Upper lobe of left lung (tissue), 6 donors: ENCODE results near the gene EP300. TPM values are rescaled to one million over a fixed set of nuclear protein-coding genes. Genes with fewer than 3 reads are reported as not detected.
A peak's percentile ranks its signal among the peaks of the same experiment; 100 is the strongest.

Experiments
- ATAC-seq, 2 donors: fragments of 200-7000 bp; cut with Tn5 transposase; one replicate each; pipeline ENCODE4 v1.9.1; 2022; ENCODE audit warnings: mild to moderate bottlenecking in 2 of 2, moderate library complexity in 2 of 2; ENCODE audit not compliant: low FRiP score in 2 of 2
- DNase-seq, 2 donors: peaks; one replicate each; pipeline ENCODE4 v3.0.0-alpha.2; 2019 to 2020
- H3K27ac ChIP-seq, 4 donors: fragments of 200-600 bp; sonication (generic); one replicate each; pipeline ENCODE4 v1.5.1; 2016 to 2019
- H3K27me3 ChIP-seq, 4 donors: fragments of 200-600 bp; sonication (generic); one replicate each; pipeline ENCODE4 v1.5.1; 2017 to 2019
- H3K36me3 ChIP-seq, 4 donors: fragments of 200-600 bp; sonication (generic); one replicate each; pipeline ENCODE4 v1.5.1; 2016 to 2019
- H3K4me1 ChIP-seq, 4 donors: fragments of 200-600 bp; sonication (generic); one replicate each; pipeline ENCODE4 v1.5.1; 2018 to 2019
- H3K4me3 ChIP-seq, 4 donors: fragments of 200-600 bp; sonication (generic); one replicate each; pipeline ENCODE4 v1.5.1; 2017 to 2019; ENCODE audit warnings: mild to moderate bottlenecking in 2 of 4, moderate library complexity in 1 of 4
- H3K9me3 ChIP-seq, 4 donors: fragments of 200-600 bp; sonication (generic); one replicate each; pipeline ENCODE4 v1.5.1; 2018 to 2019
- CTCF ChIP-seq, 6 experiments: fragments of 450-650 bp in 4 of 6; fragments of 200-600 bp in 2 of 6; sonication (generic) in 2 of 6; IDR thresholded peaks; one replicate each; pipeline ENCODE4 v1.5.1; 2016 to 2019; ENCODE audit warnings: antibody characterized with exemption in 6 of 6
- EP300 ChIP-seq, 4 donors: sonication (generic); formaldehyde crosslinking; IDR thresholded peaks; one replicate each; pipeline ENCODE4 v1.5.1; 2017; ENCODE audit warnings: antibody characterized with exemption in 4 of 4, control low read depth in 2 of 4
- POLR2A ChIP-seq, 4 donors: fragments of 450-650 bp; IDR thresholded peaks; one replicate each; pipeline ENCODE4 v1.5.1; 2016 to 2017; ENCODE audit warnings: antibody characterized with exemption in 4 of 4, mild to moderate bottlenecking in 2 of 4
- POLR2AphosphoS5 ChIP-seq, 2 donors: sonication (generic); formaldehyde crosslinking; IDR thresholded peaks; one replicate each; pipeline ENCODE4 v1.5.1; 2017; ENCODE audit warnings: antibody characterized with exemption in 2 of 2
- WGBS, 2 donors: methylation state at CpG; one replicate each; pipeline ENCODE4 v1.1.5; 2017 to 2018; 5-methylcytosine and 5-hydroxymethylcytosine counted together
- total RNA-seq, 6 donors: library from RNA; depleted of rRNA in 4 of 6; stranded (reverse); fragments of >200 nt in 4 of 6; gene quantifications; one replicate each; pipeline versions ENCODE4 v1.1.0 to v1.2.1, GENCODE V29; 2016 to 2021
- donor health status: DM: no; HTN: no; CAD: no; lungs with moderate emphysema.
- donor health status: DM: no; HTN: yes; CAD: no; lungs with severe emphysema.

EP300 gene
- total RNA-seq, 6 donors from 2014 or later, result 66.3 to 257 (median 86.1) TPM

GRCh38 chr22:41091132-41092022 lies 1.0 kb upstream of the EP300 start:
- ATAC-seq (peak; percentile 98 to 100), DNase-seq (peak; percentile 99)
- Histone ChIP-seq H3K4me3 (peak overlapping the region; percentile 68 to 91 (median 88)), H3K27me3 (no peaks in the 10 kb centered on the region), H3K9me3 (no peaks in the 10 kb centered on the region), H3K4me1 (peaks cover 20 to 38% (median 22%) of the 10 kb centered on the region in 4 donors), H3K27ac (peak overlapping the region; percentile 99 to 100 (median 100)), H3K36me3 (no peaks in the 10 kb centered on the region)
- 0 to 2% methylated on average over 34 to 41 of the region's 67 CpGs for WGBS, 2 donors
- TF ChIP-seq POLR2AphosphoS5 (IDR thresholded peaks at IDR 0.05), result peak; percentile 89 to 96
- peak in 1 of 4 donors; percentile 75 for TF ChIP-seq EP300 (IDR thresholded peaks at IDR 0.05)
- peak; percentile 49 to 94 (median 78) for TF ChIP-seq POLR2A (IDR thresholded peaks at IDR 0.05)
- TF ChIP-seq CTCF (IDR thresholded peaks at IDR 0.05), result no peak

- Histone ChIP-seq H3K4me1 (peaks cover 29 to 54% (median 31%) of the 10 kb centered on the region in 4 donors), H3K9me3 (no peaks in the 10 kb centered on the region), H3K27ac (peak overlapping the region; percentile 99 to 100 (median 100)), H3K36me3 (no peaks in the 10 kb centered on the region), H3K27me3 (no peaks in the 10 kb centered on the region), H3K4me3 (peak overlapping the region; percentile 68 to 91 (median 88))
- 0 to 1% methylated on average over 28 to 31 of the region's 31 CpGs for WGBS, 2 donors
- DNase-seq (no peak), ATAC-seq (no peak)
- TF ChIP-seq POLR2A (IDR thresholded peaks at IDR 0.05) (no peak), EP300 (IDR thresholded peaks at IDR 0.05) (no peak), CTCF (IDR thresholded peaks at IDR 0.05) (no peak), POLR2AphosphoS5 (IDR thresholded peaks at IDR 0.05) (no peak)
Observed at GRCh38 chr22:41092847-41093411, 537 bp downstream of the EP300 start.

GRCh38 chr22:41094041-41094593 lies 1.7 kb downstream of the EP300 start:
- TF ChIP-seq POLR2A (IDR thresholded peaks at IDR 0.05) (no peak), POLR2AphosphoS5 (IDR thresholded peaks at IDR 0.05) (no peak), CTCF (IDR thresholded peaks at IDR 0.05) (no peak), EP300 (IDR thresholded peaks at IDR 0.05) (no peak)
- 3% methylated on average over 5 of the region's 5 CpGs for WGBS, 2 donors
- no peaks in the 10 kb centered on the region for H3K9me3 ChIP-seq
- peak overlapping the region; percentile 0 to 91 (median 78) for H3K4me3 ChIP-seq
- no peaks in the 10 kb centered on the region for H3K27me3 ChIP-seq
- H3K36me3 ChIP-seq, result peaks cover 0 to under 1% (median 0%) of the 10 kb centered on the region in 4 donors
- ATAC-seq, result no peak
- peak overlapping the region in 2 of 4 donors; percentile 99 to 100 for H3K27ac ChIP-seq
- peaks cover 33 to 66% (median 34%) of the 10 kb centered on the region in 4 donors for H3K4me1 ChIP-seq
- DNase-seq, result peak in 1 of 2 donors; percentile 36

GRCh38 chr22:41096391-41096790 lies 4.0 kb downstream of the EP300 start:
- Histone ChIP-seq H3K9me3 (no peaks in the 10 kb centered on the region), H3K36me3 (peaks cover 0 to 3% (median 0%) of the 10 kb centered on the region in 4 donors), H3K4me1 (peaks cover 47 to 82% (median 50%) of the 10 kb centered on the region in 4 donors), H3K27ac (no peak overlapping the region), H3K27me3 (no peaks in the 10 kb centered on the region), H3K4me3 (no peak overlapping the region)
- no peak for DNase-seq
- no peak for ATAC-seq
- 51 to 58% methylated on average over 3 of the region's 3 CpGs for WGBS, 2 donors
- TF ChIP-seq CTCF (IDR thresholded peaks at IDR 0.05) (no peak), EP300 (IDR thresholded peaks at IDR 0.05) (no peak), POLR2A (IDR thresholded peaks at IDR 0.05) (no peak), POLR2AphosphoS5 (IDR thresholded peaks at IDR 0.05) (no peak)
